Parathyroid adenoma (tissue), 2 donors: Measurements from ENCODE around the gene EDEM3.

Source experiments
- H2AFZ ChIP-seq: fragments of 300-600 bp; sonication (generic); one replicate; pipeline ENCODE4 v1.7.0; 2017; ENCODE audit warnings: antibody characterized with exemption, mild to moderate bottlenecking
- H3K27ac ChIP-seq: fragments of 300-600 bp; sonication (generic); one replicate; pipeline ENCODE4 v1.7.0; 2017
- H3K27me3 ChIP-seq: fragments of 300-600 bp; sonication (generic); one replicate; pipeline ENCODE4 v1.7.0; 2017; ENCODE audit warnings: low read length; ENCODE audit not compliant: control insufficient read depth, insufficient read depth
- H3K36me3 ChIP-seq: fragments of 300-600 bp; sonication (generic); one replicate; pipeline ENCODE4 v1.7.0; 2017; ENCODE audit warnings: low read length; ENCODE audit not compliant: control insufficient read depth, insufficient read depth
- H3K4me1 ChIP-seq: fragments of 300-600 bp; sonication (generic); one replicate; pipeline ENCODE4 v1.7.0; 2017; ENCODE audit warnings: control low read depth
- H3K4me2 ChIP-seq: fragments of 300-600 bp; sonication (generic); one replicate; pipeline ENCODE4 v1.7.0; 2017; ENCODE audit warnings: low read length
- H3K4me3 ChIP-seq: fragments of 300-600 bp; sonication (generic); one replicate; pipeline ENCODE4 v1.7.0; 2017; ENCODE audit warnings: low read depth, low read length
- H3K79me2 ChIP-seq: fragments of 300-600 bp; sonication (generic); one replicate; pipeline ENCODE4 v1.7.0; 2017; ENCODE audit warnings: control low read depth
- H3K9ac ChIP-seq: fragments of 300-600 bp; sonication (generic); one replicate; pipeline ENCODE4 v1.7.0; 2017; ENCODE audit warnings: mild to moderate bottlenecking
- H3K9me3 ChIP-seq: fragments of 300-600 bp; sonication (generic); one replicate; pipeline ENCODE4 v1.7.0; 2017; ENCODE audit warnings: low read length; ENCODE audit not compliant: control insufficient read depth
- TF ChIP-seq, protein P1 (sequence below): fragments of 300-600 bp; sonication (generic); IDR thresholded peaks from one replicate; pipeline ENCODE4 v1.7.0; 2017; ENCODE audit warnings: antibody characterized with exemption, mild to moderate bottlenecking
- donor health status: primary hyperparathyroidism.

The EDEM3 gene

DNA sequence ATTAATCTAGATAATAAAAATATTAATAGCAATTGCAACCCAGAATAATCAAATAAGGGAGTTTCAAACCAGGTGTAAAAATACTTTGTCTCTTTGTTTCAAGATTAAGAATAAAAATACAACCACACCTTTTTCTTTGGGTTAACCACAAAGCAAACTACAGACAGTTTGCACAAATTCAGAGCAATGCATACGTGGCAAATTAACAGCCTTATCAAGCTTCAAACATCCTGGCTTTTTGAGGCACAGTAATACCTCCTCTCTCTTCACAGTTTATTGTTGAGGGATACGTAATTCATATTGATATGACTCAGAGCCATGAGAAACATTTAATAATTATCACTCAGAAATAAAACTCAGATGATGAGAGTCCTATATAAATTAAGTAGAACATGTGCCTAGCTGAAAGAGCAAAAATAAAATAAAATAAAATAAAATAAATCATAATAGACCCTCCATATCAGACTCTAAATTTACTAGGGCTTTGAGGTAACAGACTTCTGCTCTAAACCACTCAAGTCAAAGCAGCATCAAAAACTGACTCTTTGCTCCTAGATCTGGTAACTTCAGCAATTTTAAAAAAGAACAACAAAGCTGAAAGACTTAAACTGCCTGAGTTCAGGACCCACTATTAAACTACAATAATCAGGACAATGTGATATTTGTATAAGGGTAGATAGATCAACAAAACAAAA lies 11.4 kb downstream of the EDEM3 start:
- Histone ChIP-seq H3K36me3 (no peaks in the 10 kb centered on the region), H3K27ac (no peak overlapping the region), H3K9ac (no peak overlapping the region), H2AFZ (no peak overlapping the region), H3K4me2 (no peak overlapping the region), H3K4me3 (no peak overlapping the region), H3K27me3 (no peaks in the 10 kb centered on the region), H3K79me2 (peaks cover 2% of the 10 kb centered on the region), H3K9me3 (no peaks in the 10 kb centered on the region), H3K4me1 (no peaks in the 10 kb centered on the region)
- TF ChIP-seq, protein P1, sequence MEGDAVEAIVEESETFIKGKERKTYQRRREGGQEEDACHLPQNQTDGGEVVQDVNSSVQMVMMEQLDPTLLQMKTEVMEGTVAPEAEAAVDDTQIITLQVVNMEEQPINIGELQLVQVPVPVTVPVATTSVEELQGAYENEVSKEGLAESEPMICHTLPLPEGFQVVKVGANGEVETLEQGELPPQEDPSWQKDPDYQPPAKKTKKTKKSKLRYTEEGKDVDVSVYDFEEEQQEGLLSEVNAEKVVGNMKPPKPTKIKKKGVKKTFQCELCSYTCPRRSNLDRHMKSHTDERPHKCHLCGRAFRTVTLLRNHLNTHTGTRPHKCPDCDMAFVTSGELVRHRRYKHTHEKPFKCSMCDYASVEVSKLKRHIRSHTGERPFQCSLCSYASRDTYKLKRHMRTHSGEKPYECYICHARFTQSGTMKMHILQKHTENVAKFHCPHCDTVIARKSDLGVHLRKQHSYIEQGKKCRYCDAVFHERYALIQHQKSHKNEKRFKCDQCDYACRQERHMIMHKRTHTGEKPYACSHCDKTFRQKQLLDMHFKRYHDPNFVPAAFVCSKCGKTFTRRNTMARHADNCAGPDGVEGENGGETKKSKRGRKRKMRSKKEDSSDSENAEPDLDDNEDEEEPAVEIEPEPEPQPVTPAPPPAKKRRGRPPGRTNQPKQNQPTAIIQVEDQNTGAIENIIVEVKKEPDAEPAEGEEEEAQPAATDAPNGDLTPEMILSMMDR, result no peak

DNA sequence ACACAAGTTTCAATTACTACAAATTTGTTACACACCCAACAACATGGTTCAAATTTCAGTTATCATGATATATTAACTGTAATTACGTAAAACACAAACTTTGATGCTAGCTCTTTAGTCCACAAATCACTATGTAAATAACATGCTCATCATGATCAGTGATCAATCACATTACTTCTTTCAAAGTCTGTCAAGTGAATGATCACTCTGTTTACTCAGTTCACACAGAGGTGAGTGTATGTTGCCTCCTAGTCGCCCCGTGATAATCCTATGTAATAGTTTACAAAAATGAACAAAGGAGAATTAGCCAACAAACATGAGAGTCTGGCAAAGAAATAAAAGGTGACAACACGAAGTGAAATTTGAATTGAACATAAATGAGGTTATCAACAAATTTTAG lies 14.3 kb downstream of the EDEM3 start:
- no peak overlapping the region for H3K9ac ChIP-seq

DNA sequence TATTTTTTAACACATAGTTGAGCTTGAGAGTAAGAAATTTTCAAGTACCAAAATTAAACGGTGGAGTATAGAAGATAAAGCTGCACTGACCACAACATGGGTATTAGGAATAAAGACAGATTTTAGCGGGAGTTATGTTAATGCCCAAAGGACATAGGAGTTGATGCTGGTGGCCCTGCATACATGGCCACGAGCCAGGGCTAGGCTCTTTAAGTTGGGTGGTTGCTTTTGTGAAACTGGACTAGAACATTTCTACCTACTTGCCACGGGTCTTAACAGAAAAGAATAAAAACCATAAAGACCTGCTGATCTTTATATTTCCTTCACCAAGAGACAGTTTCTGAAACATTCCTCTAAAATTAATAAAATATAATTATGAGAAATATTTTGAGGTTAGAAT lies 14.9 kb downstream of the EDEM3 start:
- Histone ChIP-seq H3K36me3 (no peaks in the 10 kb centered on the region), H3K9me3 (no peaks in the 10 kb centered on the region), H3K27ac (no peak overlapping the region), H3K4me2 (no peak overlapping the region), H3K79me2 (peaks cover 2% of the 10 kb centered on the region), H3K4me1 (no peaks in the 10 kb centered on the region), H3K4me3 (no peak overlapping the region), H3K9ac (no peak overlapping the region), H2AFZ (no peak overlapping the region), H3K27me3 (no peaks in the 10 kb centered on the region)
- TF ChIP-seq, protein P1, result no peak

More for the DNA sequence above, 14.3 kb downstream of the EDEM3 start:
- Histone ChIP-seq H3K36me3 (no peaks in the 10 kb centered on the region), H3K79me2 (peaks cover 2% of the 10 kb centered on the region), H3K9me3 (no peaks in the 10 kb centered on the region), H3K4me1 (no peaks in the 10 kb centered on the region), H3K27ac (no peak overlapping the region), H3K4me2 (no peak overlapping the region), H3K27me3 (no peaks in the 10 kb centered on the region), H3K4me3 (no peak overlapping the region), H2AFZ (no peak overlapping the region)
- TF ChIP-seq, protein P1, result no peak

DNA sequence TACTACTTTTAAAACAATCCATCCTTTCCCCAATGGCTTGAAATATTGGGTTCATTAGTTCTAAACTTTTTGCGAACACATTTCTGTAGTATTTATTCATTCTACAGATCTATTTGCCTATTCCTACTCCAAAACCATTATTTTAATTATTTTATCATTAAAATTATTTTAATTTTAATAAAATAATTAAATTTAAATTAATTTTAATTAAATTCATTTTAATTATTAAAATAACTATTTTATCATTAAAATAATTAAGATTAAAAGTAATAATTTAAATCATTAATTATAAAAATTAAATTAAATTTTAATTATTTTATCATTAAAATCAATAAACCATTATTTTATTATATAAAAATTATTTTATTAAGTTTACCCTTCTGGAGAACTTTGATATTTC lies 15.6 kb downstream of the EDEM3 start:
- H3K4me2 ChIP-seq, result no peak overlapping the region
- H3K4me1 ChIP-seq, result no peaks in the 10 kb centered on the region
- no peak overlapping the region for H3K4me3 ChIP-seq
- no peak overlapping the region for H2AFZ ChIP-seq
- TF ChIP-seq, protein P1, result no peak
- no peak overlapping the region for H3K27ac ChIP-seq
- no peaks in the 10 kb centered on the region for H3K27me3 ChIP-seq
- no peaks in the 10 kb centered on the region for H3K36me3 ChIP-seq
- no peaks in the 10 kb centered on the region for H3K9me3 ChIP-seq
- no peak overlapping the region for H3K9ac ChIP-seq
- H3K79me2 ChIP-seq, result peaks cover 2% of the 10 kb centered on the region

DNA sequence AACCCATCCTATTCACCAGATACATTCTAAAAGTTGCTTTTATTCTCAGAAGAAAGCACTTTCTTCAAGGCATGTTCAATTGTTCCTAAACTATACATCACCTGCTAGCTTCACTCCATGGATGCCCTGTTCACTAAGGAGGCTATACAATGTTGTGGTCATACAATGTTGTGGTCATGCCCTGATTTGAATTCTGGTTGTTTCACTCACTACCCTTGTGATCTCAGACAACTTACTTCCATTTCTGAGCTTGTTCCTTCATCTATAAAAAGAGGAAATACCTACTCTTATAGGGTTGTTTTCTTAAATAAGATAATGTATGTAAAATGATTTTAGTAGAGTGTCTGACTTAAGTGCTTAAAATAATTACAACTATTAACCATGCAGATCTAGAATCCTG lies 19.7 kb downstream of the EDEM3 start:
- TF ChIP-seq, protein P1, result no peak
- Histone ChIP-seq H3K36me3 (no peaks in the 10 kb centered on the region), H2AFZ (no peak overlapping the region)

More for the DNA sequence above, 19.7 kb downstream of the EDEM3 start:
- Histone ChIP-seq H3K9me3 (no peaks in the 10 kb centered on the region), H3K27me3 (no peaks in the 10 kb centered on the region), H3K4me2 (no peak overlapping the region), H3K79me2 (no peaks in the 10 kb centered on the region), H3K4me1 (no peaks in the 10 kb centered on the region), H3K4me3 (no peak overlapping the region), H3K27ac (no peak overlapping the region), H3K9ac (no peak overlapping the region)
